ENCODE results near the gene ABHD14A.

ABHD14A gene

DNA sequence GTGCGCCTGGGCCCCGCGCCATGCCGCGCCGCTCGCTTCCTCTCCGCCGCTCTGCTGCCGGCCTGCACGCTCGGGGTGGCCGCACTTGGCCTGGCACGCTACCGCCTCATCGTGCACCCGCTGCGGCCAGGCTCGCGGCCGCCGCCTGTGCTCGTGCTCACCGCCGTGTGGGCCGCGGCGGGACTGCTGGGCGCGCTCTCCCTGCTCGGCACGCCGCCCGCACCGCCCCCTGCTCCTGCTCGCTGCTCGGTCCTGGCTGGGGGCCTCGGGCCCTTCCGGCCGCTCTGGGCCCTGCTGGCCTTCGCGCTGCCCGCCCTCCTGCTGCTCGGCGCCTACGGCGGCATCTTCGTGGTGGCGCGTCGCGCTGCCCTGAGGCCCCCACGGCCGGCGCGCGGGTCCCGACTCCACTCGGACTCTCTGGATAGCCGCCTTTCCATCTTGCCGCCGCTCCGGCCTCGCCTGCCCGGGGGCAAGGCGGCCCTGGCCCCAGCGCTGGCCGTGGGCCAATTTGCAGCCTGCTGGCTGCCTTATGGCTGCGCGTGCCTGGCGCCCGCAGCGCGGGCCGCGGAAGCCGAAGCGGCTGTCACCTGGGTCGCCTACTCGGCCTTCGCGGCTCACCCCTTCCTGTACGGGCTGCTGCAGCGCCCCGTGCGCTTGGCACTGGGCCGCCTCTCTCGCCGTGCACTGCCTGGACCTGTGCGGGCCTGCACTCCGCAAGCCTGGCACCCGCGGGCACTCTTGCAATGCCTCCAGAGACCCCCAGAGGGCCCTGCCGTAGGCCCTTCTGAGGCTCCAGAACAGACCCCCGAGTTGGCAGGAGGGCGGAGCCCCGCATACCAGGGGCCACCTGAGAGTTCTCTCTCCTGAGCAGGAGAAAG lies 18.7 kb upstream of the ABHD14A start:
- DNase-seq (ENCODE audit: low read depth, low spot score): no peak

- no peak for DNase-seq (ENCODE audit: low read depth, low spot score)
Observed at GRCh38 chr3:51957520-51958205, 17.2 kb upstream of the ABHD14A start.

- no peak for DNase-seq (ENCODE audit: low read depth, low spot score)
Observed at GRCh38 chr3:51958603-51959521, 16.0 kb upstream of the ABHD14A start.

- no peak for DNase-seq (ENCODE audit: low read depth, low spot score)
Observed at GRCh38 chr3:51959651-51960050, 15.2 kb upstream of the ABHD14A start.

GRCh38 chr3:51960386-51960785 lies 14.5 kb upstream of the ABHD14A start:
- no peak for DNase-seq (ENCODE audit: low read depth, low spot score)

DNA sequence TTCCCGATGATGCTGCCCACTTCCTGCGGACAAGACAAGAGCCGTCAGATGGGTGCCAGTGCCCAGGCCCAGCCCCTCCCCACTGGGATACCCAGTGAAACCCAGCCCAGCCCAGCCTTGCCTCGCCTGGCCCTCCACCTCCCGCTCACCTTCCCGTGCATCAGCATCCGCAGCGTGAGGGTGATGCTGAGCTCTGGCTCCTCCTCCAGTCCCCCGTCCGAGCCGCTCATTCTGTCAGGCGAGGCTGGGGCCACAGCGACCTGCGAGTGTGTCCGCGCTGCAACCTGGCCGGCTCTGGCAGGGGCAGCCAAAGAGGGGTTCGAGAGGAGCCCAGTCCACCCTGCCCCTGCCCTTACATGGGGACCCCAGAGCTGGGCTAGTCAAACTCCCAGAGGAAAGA lies 13.9 kb upstream of the ABHD14A start:
- DNase-seq (ENCODE audit: low read depth, low spot score): no peak

- no peak for DNase-seq (ENCODE audit: low read depth, low spot score)
Observed at GRCh38 chr3:51961602-51962569, 13.0 kb upstream of the ABHD14A start.

DNA sequence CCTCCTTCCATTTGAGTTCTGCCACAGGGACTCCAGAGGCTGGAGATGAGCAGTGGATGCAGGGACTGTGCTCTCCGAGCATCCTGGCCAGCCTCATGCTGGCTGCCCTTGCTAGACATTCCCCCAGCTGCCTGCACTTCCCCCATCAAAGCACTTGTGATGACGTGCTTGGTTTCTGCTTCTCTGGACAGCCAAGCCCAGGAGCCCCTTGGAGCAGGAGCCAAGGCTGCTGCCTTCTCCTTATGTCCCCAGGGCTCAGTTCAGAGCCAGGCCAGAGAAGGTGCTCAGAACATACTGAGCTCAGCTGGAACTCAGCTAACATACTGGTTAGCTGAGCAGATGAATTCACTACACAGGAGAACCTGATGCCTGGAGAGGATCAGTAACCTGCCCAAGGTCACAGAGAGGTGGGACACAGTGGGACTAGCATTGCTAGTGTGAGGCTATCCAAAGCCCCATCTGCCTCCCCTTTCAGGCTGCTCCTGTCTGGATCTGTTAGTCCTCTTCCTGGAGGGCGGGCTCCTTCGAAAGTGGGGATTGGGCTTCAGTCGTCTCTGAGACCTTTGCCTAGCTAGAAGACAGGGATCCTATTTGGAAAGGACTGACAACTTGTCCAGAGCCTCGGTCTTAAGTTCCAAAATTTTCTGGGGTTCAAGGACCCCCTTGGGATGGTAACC lies 11.9 kb upstream of the ABHD14A start:
- DNase-seq (ENCODE audit: low read depth, low spot score): no peak

- DNase-seq (ENCODE audit: low read depth, low spot score): no peak
Observed at GRCh38 chr3:51963951-51964451, 10.9 kb upstream of the ABHD14A start.

DNA sequence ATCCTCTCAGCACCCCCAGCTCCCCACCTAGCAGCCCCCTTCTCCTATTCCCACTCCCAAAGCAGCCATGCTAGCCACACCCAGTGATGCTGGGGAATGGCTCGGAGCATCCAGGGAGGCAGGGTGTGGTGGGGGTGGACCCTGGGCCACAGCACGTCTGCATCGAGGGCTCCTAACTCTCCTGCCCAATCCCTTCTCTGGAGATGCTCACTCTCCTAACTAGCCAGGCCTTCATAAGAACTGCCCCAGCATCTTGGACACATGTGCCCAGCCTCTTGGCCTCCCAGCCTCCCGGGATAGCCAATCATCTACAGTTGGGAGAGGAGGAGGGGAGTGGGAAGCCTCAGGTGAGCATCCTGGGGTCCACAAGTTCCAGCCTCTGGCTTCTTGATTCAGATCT lies 10.3 kb upstream of the ABHD14A start:
- DNase-seq (ENCODE audit: low read depth, low spot score): no peak

DNA sequence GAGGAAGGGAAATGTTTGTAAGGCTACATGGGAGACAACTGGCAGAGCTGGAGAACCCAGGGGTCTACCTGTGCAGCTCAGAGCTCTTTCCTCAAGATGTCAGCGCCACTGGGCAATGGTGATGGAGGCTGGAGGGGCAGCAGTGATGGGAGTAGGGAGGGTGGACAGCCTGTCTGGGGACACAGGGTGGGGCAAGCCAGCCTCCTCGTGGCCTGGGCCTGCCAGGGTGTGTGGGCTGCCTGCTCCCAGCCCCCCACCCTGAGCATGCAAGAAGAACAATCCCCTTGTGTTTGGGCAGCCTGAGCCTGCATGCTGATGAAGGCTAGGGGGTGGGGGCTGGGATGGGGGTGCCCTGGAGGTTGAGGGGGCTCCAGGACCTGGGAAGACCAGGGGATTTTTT lies 8.8 kb upstream of the ABHD14A start:
- DNase-seq (ENCODE audit: low read depth, low spot score): no peak

DNA sequence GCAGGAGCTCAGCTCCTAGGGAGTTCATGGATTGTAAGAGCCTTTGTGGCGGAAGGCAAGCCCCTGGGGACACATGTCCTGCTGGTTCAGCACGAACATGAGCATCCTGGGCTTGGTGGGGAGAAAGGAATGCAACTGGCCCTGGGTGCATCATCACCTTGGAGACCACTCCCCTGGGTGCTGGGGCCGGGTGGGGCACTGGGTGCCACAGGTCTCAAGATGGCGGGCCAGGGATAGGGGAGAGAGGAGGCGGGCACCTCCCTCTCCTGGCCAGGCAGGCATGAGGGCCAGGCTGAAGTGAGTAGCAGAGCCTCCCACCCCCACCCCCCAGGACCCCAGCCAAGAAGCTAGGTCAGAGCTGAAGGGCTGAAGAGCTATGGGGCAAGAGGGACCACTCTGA lies 8.4 kb upstream of the ABHD14A start:
- no peak for DNase-seq (ENCODE audit: low read depth, low spot score)

DNA sequence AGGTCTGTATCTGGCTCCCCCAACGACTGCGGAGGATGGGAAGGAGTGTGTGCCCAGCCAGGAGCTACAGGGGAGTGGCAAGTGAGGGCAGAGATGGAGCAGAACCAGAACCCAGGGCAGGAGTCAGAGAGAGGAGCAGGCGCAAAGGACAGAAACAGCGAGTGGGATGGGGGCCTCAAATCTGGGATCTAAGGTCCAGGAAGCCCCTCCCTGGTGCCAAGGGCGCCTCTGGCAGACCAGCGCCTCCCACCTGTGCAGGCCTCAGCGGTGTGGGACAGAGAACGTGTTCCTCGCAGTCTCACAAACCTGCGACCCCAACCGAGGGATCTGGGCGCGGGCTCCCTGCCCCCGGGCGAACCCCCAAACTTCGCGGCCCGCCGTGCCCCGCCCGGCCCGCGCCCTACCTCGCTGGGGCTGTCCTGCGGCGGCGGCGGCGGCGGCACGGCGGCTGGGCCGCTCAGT lies 7.9 kb upstream of the ABHD14A start:
- no peak for DNase-seq (ENCODE audit: low read depth, low spot score)

GRCh38 chr3:51967384-51968169 lies 7.3 kb upstream of the ABHD14A start, which contains the start of gene PCBP4:
Gene PCBP4, minus strand, starts transcription at chr3:51967454. Its CDS starts 6,214 bp downstream, at chr3:51961240.
- DNase-seq (ENCODE audit: low read depth, low spot score): no peak

DNA sequence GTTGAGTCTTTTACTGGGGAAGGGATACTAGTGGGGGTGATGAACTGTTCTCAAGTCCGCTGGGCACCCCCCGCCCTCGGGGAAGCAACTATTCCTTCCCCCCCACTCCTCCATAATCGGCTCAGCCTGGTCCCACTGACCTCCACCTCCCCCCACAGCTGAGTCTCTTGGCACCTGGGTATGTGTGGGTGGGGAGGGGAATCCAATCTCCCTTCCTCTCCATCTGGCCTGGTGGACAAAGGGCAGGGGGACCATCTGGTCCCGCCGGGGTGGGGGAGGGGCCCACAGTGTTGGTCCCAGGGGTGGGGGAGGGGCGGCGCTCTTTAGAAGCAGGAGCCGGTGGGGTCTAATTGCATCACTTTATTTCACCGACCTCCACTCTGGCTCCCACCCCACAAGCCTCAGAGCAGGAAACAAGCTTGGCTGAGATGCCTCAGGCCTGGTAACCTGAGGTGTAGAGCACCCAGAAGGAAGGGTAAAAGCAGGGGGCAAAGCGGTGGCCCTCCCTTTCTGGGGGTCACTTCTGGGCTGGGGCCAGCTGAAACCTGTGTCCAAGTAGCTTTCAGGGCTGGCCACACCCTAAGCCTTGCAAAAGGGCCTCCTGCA lies 6.6 kb upstream of the ABHD14A start:
- DNase-seq (ENCODE audit: low read depth, low spot score): no peak

GRCh38 chr3:51968883-51969678 lies 5.8 kb upstream of the ABHD14A start:
- DNase-seq (ENCODE audit: low read depth, low spot score): no peak

DNA sequence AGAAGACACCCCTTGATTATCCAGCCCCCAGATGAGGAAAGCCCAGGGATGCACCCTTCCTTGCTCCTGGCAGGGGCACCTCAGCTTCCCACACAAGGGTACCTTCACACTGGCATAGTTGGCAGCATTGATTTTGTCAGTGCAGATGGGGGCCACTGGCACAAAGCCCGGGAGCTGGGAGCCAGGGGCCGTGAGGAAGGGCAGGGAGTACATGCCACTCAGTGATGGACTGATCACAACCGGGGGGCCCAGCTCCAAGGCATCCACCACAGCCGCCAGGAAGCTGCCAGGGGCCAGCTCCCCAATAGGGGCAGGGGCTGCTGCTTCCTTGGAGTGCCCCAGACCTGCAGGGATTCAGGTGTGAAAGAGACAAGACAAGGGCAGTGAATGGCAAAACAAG lies 5.0 kb upstream of the ABHD14A start:
- DNase-seq (ENCODE audit: low read depth, low spot score): no peak
